Uterus (tissue), 4 donors: Measurements from ENCODE around the gene BAIAP2. TPM values are rescaled to one million over a fixed set of nuclear protein-coding genes. Genes with fewer than 3 reads are reported as not detected.

Experiments used
- DNase-seq, 2 donors: peaks; one replicate each; pipeline ENCODE4 v3.0.0-alpha.2; 2019 to 2020
- H3K27ac ChIP-seq, 2 donors: fragments of 200-600 bp; sonication (generic); 1 replicate in 1 of 2; 2 replicates in 1 of 2; pipeline ENCODE4 v1.5.1; 2016 to 2018
- H3K27me3 ChIP-seq, 2 donors: fragments of 200-600 bp; sonication (generic); one replicate each; pipeline ENCODE4 v1.5.1; 2018 to 2019; ENCODE audit warnings: control low read depth in 1 of 2
- H3K36me3 ChIP-seq, 2 donors: fragments of 200-600 bp; sonication (generic); one replicate each; pipeline ENCODE4 v1.5.1; 2019; ENCODE audit warnings: control low read depth in 1 of 2
- H3K4me1 ChIP-seq, 2 donors: fragments of 200-600 bp; sonication (generic); one replicate each; pipeline ENCODE4 v1.5.1; 2018 to 2019; ENCODE audit warnings: control low read depth in 1 of 2
- H3K4me3 ChIP-seq, 2 donors: fragments of 200-600 bp; sonication (generic); 1 replicate in 1 of 2; 2 replicates in 1 of 2; pipeline ENCODE4 v1.5.1; 2018 to 2019; ENCODE audit warnings: mild to moderate bottlenecking in 1 of 2
- H3K9me3 ChIP-seq, 2 donors: fragments of 200-600 bp; sonication (generic); one replicate each; pipeline ENCODE4 v1.5.1; 2019; ENCODE audit warnings: control low read depth in 1 of 2
- CTCF ChIP-seq, 4 experiments: fragments of 200-600 bp in 2 of 4; fragments of 450-650 bp in 2 of 4; sonication (generic) in 2 of 4; IDR thresholded peaks; one replicate each; pipeline ENCODE4 v1.5.1; 2016 to 2019; ENCODE audit warnings: antibody characterized with exemption in 4 of 4, mild to moderate bottlenecking in 2 of 4, moderate library complexity in 1 of 4
- POLR2A ChIP-seq, 2 donors: fragments of 450-650 bp; IDR thresholded peaks; one replicate each; pipeline ENCODE4 v1.6.1; 2016; ENCODE audit warnings: antibody characterized with exemption in 2 of 2, mild to moderate bottlenecking in 1 of 2, moderate library complexity in 1 of 2
- intact Hi-C: fragments of 100-400 bp; cut with DNase I; formaldehyde crosslinking; loops from one replicate; pipeline ENCODE4 v1.15.1; 2023; ENCODE audit warnings: low total_unique reads
- total RNA-seq, 4 donors: library from RNA; depleted of rRNA in 3 of 4; stranded (reverse); fragments of >200 nt in 3 of 4; gene quantifications; one replicate each; pipeline versions ENCODE4 v1.1.0 to v1.2.4, GENCODE V29; 2014 to 2023
- donor health status: DM: yes; HTN: yes; CAD: no.

The BAIAP2 gene
- total RNA-seq, 4 donors from 2014 or later = 16.5 to 70.7 (median 45.8) TPM

- no peaks in the 10 kb centered on the region for H3K9me3 ChIP-seq
- H3K4me3 ChIP-seq = no peak overlapping the region
- H3K36me3 ChIP-seq = no peaks in the 10 kb centered on the region
- no peaks in the 10 kb centered on the region for H3K4me1 ChIP-seq
- intact Hi-C loops = no loop called here
- TF ChIP-seq CTCF (IDR thresholded peaks at IDR 0.05) = no peak
- TF ChIP-seq POLR2A (IDR thresholded peaks at IDR 0.05) = no peak
- no peak overlapping the region for H3K27ac ChIP-seq
- no peak for DNase-seq
- no peaks in the 10 kb centered on the region for H3K27me3 ChIP-seq
Measured at GRCh38 chr17:81154961-81155360, 120.0 kb downstream of the BAIAP2 start.

GRCh38 chr17:81156866-81157805 lies 122.2 kb downstream of the BAIAP2 start:
- intact Hi-C loops = no loop called here
- DNase-seq = no peak
- Histone ChIP-seq H3K36me3 (no peaks in the 10 kb centered on the region), H3K4me1 (no peaks in the 10 kb centered on the region), H3K4me3 (no peak overlapping the region), H3K9me3 (no peaks in the 10 kb centered on the region), H3K27ac (no peak overlapping the region), H3K27me3 (no peaks in the 10 kb centered on the region)
- TF ChIP-seq CTCF (IDR thresholded peaks at IDR 0.05) = no peak
- TF ChIP-seq POLR2A (IDR thresholded peaks at IDR 0.05) = no peak

GRCh38 chr17:81157848-81158687 lies 123.1 kb downstream of the BAIAP2 start:
- Histone ChIP-seq H3K9me3 (no peaks in the 10 kb centered on the region), H3K36me3 (no peaks in the 10 kb centered on the region), H3K27me3 (no peaks in the 10 kb centered on the region), H3K4me3 (no peak overlapping the region), H3K27ac (no peak overlapping the region), H3K4me1 (no peaks in the 10 kb centered on the region)
- intact Hi-C loops = no loop called here
- no peak for DNase-seq
- TF ChIP-seq CTCF (IDR thresholded peaks at IDR 0.05) (no peak), POLR2A (IDR thresholded peaks at IDR 0.05) (no peak)

- H3K27ac ChIP-seq = no peak overlapping the region
- intact Hi-C loops = no loop called here
- no peaks in the 10 kb centered on the region for H3K9me3 ChIP-seq
- H3K36me3 ChIP-seq = no peaks in the 10 kb centered on the region
- DNase-seq = no peak
- H3K4me3 ChIP-seq = no peak overlapping the region
- H3K27me3 ChIP-seq = no peaks in the 10 kb centered on the region
- TF ChIP-seq CTCF (IDR thresholded peaks at IDR 0.05) (no peak), POLR2A (IDR thresholded peaks at IDR 0.05) (no peak)
- H3K4me1 ChIP-seq = no peaks in the 10 kb centered on the region
Measured at GRCh38 chr17:81158688-81159590, 124.0 kb downstream of the BAIAP2 start.
